Progenitor cell of endocrine pancreas (in vitro differentiated cells): Measurements from ENCODE around the gene ARSA. TPM values are rescaled to one million over a fixed set of nuclear protein-coding genes. Genes with fewer than 3 reads are reported as not detected.
"Not testable (repeated sequence)": the region's sequence is repeated elsewhere in the genome, so short reads cannot be mapped to it uniquely, and the experiment has no call there.

ENCODE experiments used
- DNase-seq: peaks from one replicate; pipeline ENCODE4 v3.0.0; 2021; ENCODE audit warnings: low spot score; ENCODE audit not compliant: unreplicated experiment
- H3K27ac Mint-ChIP-seq: 2 replicates; pipeline ENCODE4 v1.8.0; 2021; ENCODE audit warnings: mild to moderate bottlenecking, moderate library complexity, mixed read lengths
- H3K27me3 Mint-ChIP-seq: 2 replicates; pipeline ENCODE4 v1.8.0; 2021; ENCODE audit warnings: mixed read lengths
- H3K36me3 Mint-ChIP-seq: 2 replicates; pipeline ENCODE4 v1.8.0; 2022; ENCODE audit warnings: mixed read lengths; ENCODE audit not compliant: insufficient read depth
- H3K4me1 Mint-ChIP-seq: 2 replicates; pipeline ENCODE4 v1.8.0; 2021; ENCODE audit warnings: low read depth, mixed read lengths
- H3K4me3 Mint-ChIP-seq: 2 replicates; pipeline ENCODE4 v1.8.0; 2021; ENCODE audit warnings: low read depth, mild to moderate bottlenecking, moderate library complexity, mixed read lengths
- H3K9me3 Mint-ChIP-seq: 2 replicates; pipeline ENCODE4 v1.8.0; 2021; ENCODE audit warnings: low read depth, mixed read lengths
- total RNA-seq: library from RNA; stranded (reverse); gene quantifications from 2 replicates; pipeline ENCODE4 v1.2.1, GENCODE V29; 2021
- TF ChIP-seq, protein P1 (sequence below): fragments of 200-600 bp; sonication (generic); IDR thresholded peaks from one replicate; pipeline ENCODE4 v1.5.0; 2021; ENCODE audit warnings: antibody characterized with exemption, mild to moderate bottlenecking; ENCODE audit not compliant: unreplicated experiment

The ARSA gene
- total RNA-seq, 1 donor from 2014 or later: 36.2 TPM

DNA sequence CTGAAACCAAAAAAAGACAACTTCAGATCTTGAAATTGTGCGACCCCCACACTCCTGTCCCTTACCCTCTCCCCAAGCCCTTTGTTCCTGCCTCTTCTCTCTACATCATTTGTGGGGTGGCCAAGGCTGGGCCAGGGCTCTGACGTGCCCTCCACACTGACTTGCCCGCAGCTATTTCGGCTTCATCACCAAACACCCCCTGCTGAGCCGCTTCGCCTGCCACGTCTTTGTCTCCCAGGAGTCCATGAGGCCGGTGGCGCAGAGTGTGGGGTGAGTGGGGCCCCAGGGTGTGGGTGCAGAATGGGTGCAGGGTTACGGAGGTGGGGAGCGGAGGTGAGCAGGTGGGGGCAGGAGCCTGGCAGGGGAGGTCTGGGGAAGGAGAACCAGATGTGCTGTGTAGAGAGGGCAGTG is 17.9 kb downstream of the ARSA start:
- no peaks in the 10 kb centered on the region for H3K9me3 Mint-ChIP-seq
- no peak overlapping the region for H3K4me3 Mint-ChIP-seq
- TF ChIP-seq, protein P1, sequence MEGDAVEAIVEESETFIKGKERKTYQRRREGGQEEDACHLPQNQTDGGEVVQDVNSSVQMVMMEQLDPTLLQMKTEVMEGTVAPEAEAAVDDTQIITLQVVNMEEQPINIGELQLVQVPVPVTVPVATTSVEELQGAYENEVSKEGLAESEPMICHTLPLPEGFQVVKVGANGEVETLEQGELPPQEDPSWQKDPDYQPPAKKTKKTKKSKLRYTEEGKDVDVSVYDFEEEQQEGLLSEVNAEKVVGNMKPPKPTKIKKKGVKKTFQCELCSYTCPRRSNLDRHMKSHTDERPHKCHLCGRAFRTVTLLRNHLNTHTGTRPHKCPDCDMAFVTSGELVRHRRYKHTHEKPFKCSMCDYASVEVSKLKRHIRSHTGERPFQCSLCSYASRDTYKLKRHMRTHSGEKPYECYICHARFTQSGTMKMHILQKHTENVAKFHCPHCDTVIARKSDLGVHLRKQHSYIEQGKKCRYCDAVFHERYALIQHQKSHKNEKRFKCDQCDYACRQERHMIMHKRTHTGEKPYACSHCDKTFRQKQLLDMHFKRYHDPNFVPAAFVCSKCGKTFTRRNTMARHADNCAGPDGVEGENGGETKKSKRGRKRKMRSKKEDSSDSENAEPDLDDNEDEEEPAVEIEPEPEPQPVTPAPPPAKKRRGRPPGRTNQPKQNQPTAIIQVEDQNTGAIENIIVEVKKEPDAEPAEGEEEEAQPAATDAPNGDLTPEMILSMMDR: no peak
- H3K4me1 Mint-ChIP-seq: no peaks in the 10 kb centered on the region
- no peaks in the 10 kb centered on the region for H3K36me3 Mint-ChIP-seq
- DNase-seq: no peak
- peaks cover 62% of the 10 kb centered on the region for H3K27me3 Mint-ChIP-seq
- no peak overlapping the region for H3K27ac Mint-ChIP-seq

DNA sequence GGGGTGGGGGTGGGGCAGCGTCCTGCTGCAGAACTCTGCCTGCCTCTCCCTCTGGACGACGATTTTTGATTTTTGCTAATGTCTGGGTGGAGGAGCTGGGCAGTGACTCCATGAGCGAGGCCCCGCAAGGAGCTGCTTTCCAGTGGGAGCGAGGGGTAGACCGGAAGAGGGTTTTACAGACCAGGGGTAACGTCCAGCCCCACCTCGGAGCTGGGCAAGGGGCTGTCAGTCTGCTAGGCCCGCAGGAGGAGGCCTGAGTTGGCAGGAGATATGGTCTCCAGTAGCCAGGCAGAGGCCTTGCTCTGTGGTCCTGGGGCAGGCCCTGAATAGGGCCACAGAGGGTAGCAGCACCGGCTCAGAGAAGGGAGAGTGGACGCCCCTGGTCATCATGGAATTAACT is 18.4 kb downstream of the ARSA start:
- H3K27ac Mint-ChIP-seq: no peak overlapping the region
- H3K4me1 Mint-ChIP-seq: no peaks in the 10 kb centered on the region
- peaks cover 62% of the 10 kb centered on the region for H3K27me3 Mint-ChIP-seq

DNA sequence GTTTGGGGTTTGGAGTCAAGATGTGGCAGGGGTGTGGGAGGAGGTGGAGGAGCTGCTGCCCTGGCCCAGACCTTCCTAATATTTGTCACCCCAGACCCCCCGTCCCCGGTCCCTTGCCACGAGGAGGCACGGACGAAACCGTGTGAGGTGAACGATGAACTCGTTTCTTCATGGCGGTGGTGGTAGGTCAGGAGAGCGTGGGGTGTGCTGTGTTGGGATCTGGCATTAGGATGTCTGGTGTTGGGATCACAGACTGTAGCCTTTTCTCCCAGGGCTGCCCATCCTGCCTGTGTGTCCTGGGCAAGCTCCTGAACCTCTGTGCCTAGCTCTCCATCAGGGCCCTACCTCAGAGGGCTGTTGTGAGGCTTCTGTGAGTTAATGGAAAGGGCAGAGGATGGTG is 19.0 kb downstream of the ARSA start:
- H3K36me3 Mint-ChIP-seq: no peaks in the 10 kb centered on the region
- no peaks in the 10 kb centered on the region for H3K4me1 Mint-ChIP-seq
- TF ChIP-seq, protein P1: no peak
- H3K27me3 Mint-ChIP-seq: peaks cover 59% of the 10 kb centered on the region
- H3K27ac Mint-ChIP-seq: no peak overlapping the region
- H3K9me3 Mint-ChIP-seq: no peaks in the 10 kb centered on the region
- no peak for DNase-seq
- H3K4me3 Mint-ChIP-seq: no peak overlapping the region

More for the DNA sequence above, 18.4 kb downstream of the ARSA start:
- no peak for DNase-seq
- TF ChIP-seq, protein P1: no peak
- Mint-ChIP-seq H3K36me3 (no peaks in the 10 kb centered on the region), H3K4me3 (no peak overlapping the region), H3K9me3 (no peaks in the 10 kb centered on the region)

DNA sequence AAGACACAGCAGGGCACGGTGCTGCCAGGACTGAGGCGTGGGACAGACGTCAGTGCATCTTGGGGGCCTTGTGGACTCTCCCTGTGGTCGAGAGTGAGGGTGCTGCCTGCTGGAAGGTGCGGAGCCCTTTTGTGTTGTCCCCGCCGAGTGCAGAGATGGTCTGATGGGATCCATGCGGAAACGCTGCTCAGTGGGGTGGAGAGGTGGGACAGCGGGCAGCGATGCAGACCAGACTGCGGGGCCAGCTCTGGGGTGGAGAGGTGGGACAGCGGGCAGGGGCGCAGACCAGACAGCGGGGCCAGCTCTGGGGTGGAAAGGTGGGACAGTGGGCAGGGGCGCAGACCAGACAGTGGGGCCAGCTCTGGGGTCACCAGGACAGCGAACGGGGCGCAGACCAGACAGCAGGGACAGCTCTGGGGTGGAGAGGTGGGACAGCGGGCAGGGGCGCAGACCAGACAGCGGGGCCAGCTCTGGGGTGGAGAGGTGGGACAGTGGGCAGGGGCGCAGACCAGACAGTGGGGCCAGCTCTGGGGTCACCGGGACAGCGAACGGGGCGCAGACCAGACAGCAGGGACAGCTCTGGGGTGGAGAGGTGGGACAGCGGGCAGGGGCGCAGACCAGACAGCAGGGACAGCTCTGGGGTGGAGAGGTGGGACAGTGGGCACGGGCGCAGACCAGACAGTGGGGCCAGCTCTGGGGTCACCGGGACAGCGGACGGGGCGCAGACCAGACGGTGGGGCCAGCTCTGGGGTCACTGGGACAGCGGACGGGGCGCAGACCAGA is 19.7 kb downstream of the ARSA start:
- H3K4me3 Mint-ChIP-seq, H3K36me3 Mint-ChIP-seq, H3K9me3 Mint-ChIP-seq, H3K27ac Mint-ChIP-seq, H3K4me1 Mint-ChIP-seq, DNase-seq: not testable (repeated sequence)
- peaks cover 52% of the 10 kb centered on the region for H3K27me3 Mint-ChIP-seq

DNA sequence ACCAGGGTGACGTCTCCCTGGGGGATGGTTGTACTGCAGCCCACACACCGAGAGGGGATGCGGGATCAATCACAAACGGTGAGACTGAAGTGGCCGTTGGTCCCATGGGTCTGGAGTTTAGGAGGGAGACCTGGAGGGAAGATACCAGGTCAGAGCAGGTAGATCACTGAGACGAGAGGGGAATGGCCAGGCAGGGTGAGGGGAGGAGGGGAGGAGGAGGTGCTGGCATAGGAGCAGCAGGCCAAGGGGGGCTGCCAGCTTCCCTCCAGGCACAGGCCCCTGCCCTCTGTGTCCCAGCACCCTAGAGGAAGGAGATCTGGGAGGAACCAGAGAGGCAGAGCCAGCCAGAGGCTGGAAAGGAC is 20.3 kb downstream of the ARSA start:
- no peak overlapping the region for H3K27ac Mint-ChIP-seq
- TF ChIP-seq, protein P1: no peak
- no peak overlapping the region for H3K4me3 Mint-ChIP-seq
- H3K9me3 Mint-ChIP-seq: no peaks in the 10 kb centered on the region
- H3K4me1 Mint-ChIP-seq: no peaks in the 10 kb centered on the region
- no peak for DNase-seq
- no peaks in the 10 kb centered on the region for H3K36me3 Mint-ChIP-seq
- peaks cover 53% of the 10 kb centered on the region for H3K27me3 Mint-ChIP-seq
